ENCODE measurements around the gene COMMD7.

GRCh38 chr20:32652739-32653526, 90.3 kb downstream of the COMMD7 start:
- TF ChIP-seq CTCF (conservative IDR thresholded peaks at IDR 0.05 in 1 of 2, IDR thresholded peaks at IDR 0.05 in 1 of 2; ENCODE audit: extremely low read depth in 1 of 2, insufficient read depth in 1 of 2, low read depth in 1 of 2, low read length in 2 of 2) (peak; percentile 89 to 92), EZH2 (IDR thresholded peaks at IDR 0.05; ENCODE audit: borderline replicate concordance, low read length) (no peak)

Data from mammary epithelial cell (primary cell).